Stimulated activated naive CD8-positive, alpha-beta T cell treated with anti-CD3 and anti-CD28 coated beads, Interleukin-15, amount 100 ng/mL, for 72 hours (primary cell): ENCODE measurements around the gene RAB6B.

Experiments used
- ATAC-seq: fragments of 150-1000 bp; cut with Tn5 transposase; 2 replicates; pipeline ENCODE4 v1.10.0; 2021; ENCODE audit warnings: mild to moderate bottlenecking, moderate library complexity
- DNase-seq, 2 donors: peaks; one replicate each; pipeline ENCODE4 v3.0.0; 2021 to 2022
- H3K27ac Mint-ChIP-seq, 2 donors: one replicate each; pipeline ENCODE4 v1.8.0; 2022; ENCODE audit warnings: mild to moderate bottlenecking in 2 of 2, mixed read lengths in 2 of 2, moderate library complexity in 2 of 2
- H3K27me3 Mint-ChIP-seq: one replicate; pipeline ENCODE4 v1.8.0; 2022; ENCODE audit warnings: mixed read lengths
- H3K4me1 Mint-ChIP-seq: one replicate; pipeline ENCODE4 v1.8.0; 2022; ENCODE audit warnings: mild to moderate bottlenecking, mixed read lengths
- H3K4me3 Mint-ChIP-seq, 2 donors: one replicate each; pipeline ENCODE4 v1.8.0; 2022; ENCODE audit warnings: mild to moderate bottlenecking in 2 of 2, mixed read lengths in 2 of 2, moderate library complexity in 1 of 2
- H3K9me3 Mint-ChIP-seq, 2 donors: one replicate each; pipeline ENCODE4 v1.8.0; 2022; ENCODE audit warnings: mixed read lengths in 2 of 2

Gene RAB6B

GRCh38 chr3:133880886-133881455, 14.7 kb downstream of the RAB6B start:
- peaks cover 18 to 35% of the 10 kb centered on the region in 2 donors for H3K9me3 Mint-ChIP-seq
- H3K4me3 Mint-ChIP-seq: no peak overlapping the region
- ATAC-seq (no peak), DNase-seq (no peak)
- peaks cover 13% of the 10 kb centered on the region for H3K4me1 Mint-ChIP-seq
- H3K27me3 Mint-ChIP-seq: peaks cover 32% of the 10 kb centered on the region
- peak overlapping the region in 1 of 2 donors; percentile 44 for H3K27ac Mint-ChIP-seq

- Mint-ChIP-seq H3K4me3 (no peak overlapping the region), H3K4me1 (peaks cover 13% of the 10 kb centered on the region), H3K9me3 (peaks cover 18 to 35% of the 10 kb centered on the region in 2 donors), H3K27ac (no peak overlapping the region), H3K27me3 (peaks cover 33% of the 10 kb centered on the region)
- ATAC-seq (peak; percentile 33), DNase-seq (no peak)
Observed at GRCh38 chr3:133880287-133880686, 15.4 kb downstream of the RAB6B start.

- no peak overlapping the region for H3K4me3 Mint-ChIP-seq
- H3K9me3 Mint-ChIP-seq: peaks cover 18 to 35% of the 10 kb centered on the region in 2 donors
- H3K27me3 Mint-ChIP-seq: peaks cover 16% of the 10 kb centered on the region
- no peak for ATAC-seq
- H3K4me1 Mint-ChIP-seq: peaks cover 13% of the 10 kb centered on the region
- DNase-seq: no peak
- H3K27ac Mint-ChIP-seq: no peak overlapping the region
Observed at GRCh38 chr3:133878518-133878917, 17.2 kb downstream of the RAB6B start.

DNA sequence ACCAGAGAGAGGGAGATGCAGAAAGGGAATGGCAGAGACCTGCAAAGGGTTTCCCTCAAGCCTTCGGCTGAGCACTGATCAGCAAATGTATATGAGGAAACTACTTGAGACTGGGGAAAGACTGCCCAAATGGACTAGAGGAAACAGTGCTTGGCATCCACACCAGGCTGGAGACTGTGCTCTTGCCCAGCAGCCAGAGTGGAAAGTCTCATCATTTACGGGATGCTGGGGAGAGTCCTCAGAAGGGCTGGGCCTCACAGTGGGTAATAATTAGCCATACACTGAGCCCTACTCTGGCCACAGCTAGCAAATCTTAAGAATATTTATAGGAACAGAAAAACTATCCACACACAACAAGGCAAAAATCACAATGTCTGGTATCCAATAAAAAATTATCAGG, 18.5 kb downstream of the RAB6B start:
- peaks cover 6% of the 10 kb centered on the region for H3K4me1 Mint-ChIP-seq
- H3K27me3 Mint-ChIP-seq: peaks cover 16% of the 10 kb centered on the region
- no peak overlapping the region for H3K4me3 Mint-ChIP-seq
- DNase-seq (no peak), ATAC-seq (no peak)
- peaks cover 18 to 35% of the 10 kb centered on the region in 2 donors for H3K9me3 Mint-ChIP-seq
- no peak overlapping the region for H3K27ac Mint-ChIP-seq

GRCh38 chr3:133874761-133875438, 20.8 kb downstream of the RAB6B start:
- no peak for ATAC-seq
- H3K4me3 Mint-ChIP-seq: no peak overlapping the region
- no peak for DNase-seq
- peaks cover 18 to 25% of the 10 kb centered on the region in 2 donors for H3K9me3 Mint-ChIP-seq
- peaks cover 29% of the 10 kb centered on the region for H3K27me3 Mint-ChIP-seq
- no peaks in the 10 kb centered on the region for H3K4me1 Mint-ChIP-seq
- no peak overlapping the region for H3K27ac Mint-ChIP-seq

GRCh38 chr3:133874344-133874743, 21.3 kb downstream of the RAB6B start:
- DNase-seq: no peak
- no peak overlapping the region for H3K4me3 Mint-ChIP-seq
- H3K27me3 Mint-ChIP-seq: peaks cover 33% of the 10 kb centered on the region
- H3K9me3 Mint-ChIP-seq: peaks cover 18 to 23% of the 10 kb centered on the region in 2 donors
- H3K4me1 Mint-ChIP-seq: no peaks in the 10 kb centered on the region
- no peak overlapping the region for H3K27ac Mint-ChIP-seq
- peak; percentile 64 for ATAC-seq

GRCh38 chr3:133872781-133873180, 22.9 kb downstream of the RAB6B start:
- no peaks in the 10 kb centered on the region for H3K4me1 Mint-ChIP-seq
- no peak for DNase-seq
- no peak overlapping the region for H3K4me3 Mint-ChIP-seq
- H3K9me3 Mint-ChIP-seq: peaks cover 6 to 14% of the 10 kb centered on the region in 2 donors
- no peak overlapping the region for H3K27ac Mint-ChIP-seq
- peaks cover 33% of the 10 kb centered on the region for H3K27me3 Mint-ChIP-seq
- ATAC-seq: no peak

- Mint-ChIP-seq H3K27me3 (peaks cover 31% of the 10 kb centered on the region), H3K9me3 (peaks cover 0 to 8% of the 10 kb centered on the region in 2 donors), H3K4me3 (no peak overlapping the region), H3K4me1 (no peaks in the 10 kb centered on the region), H3K27ac (no peak overlapping the region)
- no peak for DNase-seq
- no peak for ATAC-seq
Observed at GRCh38 chr3:133872161-133872560, 23.5 kb downstream of the RAB6B start.

GRCh38 chr3:133871368-133872090, 24.2 kb downstream of the RAB6B start:
- H3K4me1 Mint-ChIP-seq: no peaks in the 10 kb centered on the region
- DNase-seq (no peak), ATAC-seq (no peak)
- H3K4me3 Mint-ChIP-seq: no peak overlapping the region
- no peak overlapping the region for H3K27ac Mint-ChIP-seq
- peaks cover 24% of the 10 kb centered on the region for H3K27me3 Mint-ChIP-seq
- peaks cover 0 to 2% of the 10 kb centered on the region in 2 donors for H3K9me3 Mint-ChIP-seq

DNA sequence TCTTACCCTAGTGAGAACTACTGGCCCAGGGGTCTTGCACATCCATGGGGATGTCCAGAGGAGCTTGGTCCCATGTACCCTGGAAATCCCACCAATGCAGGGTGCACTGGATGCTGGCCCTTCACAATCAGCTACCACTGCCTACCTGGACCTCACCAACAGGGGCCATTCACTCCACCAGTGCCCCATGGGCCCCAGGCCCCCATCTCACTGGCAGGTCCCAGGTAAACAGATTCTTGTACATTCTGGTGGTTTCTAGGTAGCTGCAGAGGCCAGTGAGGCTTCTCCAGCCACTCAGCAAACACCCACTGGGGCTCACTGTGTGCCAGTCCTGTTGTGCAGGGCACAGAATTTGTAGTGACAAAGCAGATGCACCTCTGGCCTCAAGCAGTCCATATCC, 24.9 kb downstream of the RAB6B start:
- H3K27me3 Mint-ChIP-seq: peaks cover 18% of the 10 kb centered on the region
- no peaks in the 10 kb centered on the region for H3K9me3 Mint-ChIP-seq
- H3K4me1 Mint-ChIP-seq: no peaks in the 10 kb centered on the region
- H3K27ac Mint-ChIP-seq: no peak overlapping the region
- no peak overlapping the region for H3K4me3 Mint-ChIP-seq
- ATAC-seq (no peak), DNase-seq (no peak)

GRCh38 chr3:133869586-133869985, 26.1 kb downstream of the RAB6B start:
- H3K27me3 Mint-ChIP-seq: peaks cover 18% of the 10 kb centered on the region
- DNase-seq: no peak
- no peak overlapping the region for H3K27ac Mint-ChIP-seq
- no peak overlapping the region for H3K4me3 Mint-ChIP-seq
- no peaks in the 10 kb centered on the region for H3K9me3 Mint-ChIP-seq
- no peak for ATAC-seq
- no peaks in the 10 kb centered on the region for H3K4me1 Mint-ChIP-seq

- Mint-ChIP-seq H3K27ac (no peak overlapping the region), H3K27me3 (peaks cover 18% of the 10 kb centered on the region), H3K9me3 (no peaks in the 10 kb centered on the region), H3K4me1 (no peaks in the 10 kb centered on the region), H3K4me3 (no peak overlapping the region)
- DNase-seq (no peak), ATAC-seq (no peak)
Observed at GRCh38 chr3:133868758-133869475, 26.8 kb downstream of the RAB6B start.

GRCh38 chr3:133868186-133868585, 27.5 kb downstream of the RAB6B start:
- no peak for ATAC-seq

DNA sequence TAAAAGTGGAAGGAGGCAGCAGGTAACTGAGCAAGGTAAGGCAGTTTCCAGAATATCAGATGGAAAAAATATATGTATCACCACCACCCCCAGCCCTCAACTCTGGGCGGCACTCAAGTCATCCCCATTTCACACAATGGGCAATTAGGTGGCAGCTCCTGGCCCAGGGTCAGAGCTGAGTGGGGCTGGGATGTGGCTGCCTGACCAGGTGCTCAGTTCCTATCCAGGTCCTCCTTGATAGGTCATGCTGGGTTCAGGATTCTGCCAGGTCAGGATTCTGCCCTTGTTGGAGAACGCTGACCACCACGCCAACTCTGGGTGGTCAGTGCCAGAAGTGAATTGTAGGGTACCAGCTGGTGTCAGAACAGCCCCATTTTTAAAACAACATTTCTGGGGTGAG, 29.5 kb downstream of the RAB6B start:
- DNase-seq (no peak), ATAC-seq (no peak)
- H3K27ac Mint-ChIP-seq: no peak overlapping the region
- H3K4me1 Mint-ChIP-seq: no peaks in the 10 kb centered on the region
- no peak overlapping the region for H3K4me3 Mint-ChIP-seq
- no peaks in the 10 kb centered on the region for H3K9me3 Mint-ChIP-seq
- H3K27me3 Mint-ChIP-seq: peaks cover 17% of the 10 kb centered on the region

More at GRCh38 chr3:133868186-133868585, 27.5 kb downstream of the RAB6B start:
- no peak overlapping the region for H3K4me3 Mint-ChIP-seq
- no peak overlapping the region for H3K27ac Mint-ChIP-seq
- H3K4me1 Mint-ChIP-seq: no peaks in the 10 kb centered on the region
- H3K9me3 Mint-ChIP-seq: no peaks in the 10 kb centered on the region
- no peak for DNase-seq
- H3K27me3 Mint-ChIP-seq: peaks cover 18% of the 10 kb centered on the region

- DNase-seq: no peak
- no peak for ATAC-seq
- Mint-ChIP-seq H3K4me1 (no peaks in the 10 kb centered on the region), H3K4me3 (no peak overlapping the region), H3K27me3 (peaks cover 9% of the 10 kb centered on the region), H3K9me3 (no peaks in the 10 kb centered on the region), H3K27ac (no peak overlapping the region)
Observed at GRCh38 chr3:133865136-133865855, 30.4 kb downstream of the RAB6B start.
